HG03432 (cell line): Measurements from ENCODE around the gene EBI3.
"Not testable (repeated sequence)": the region's sequence is repeated elsewhere in the genome, so short reads cannot be mapped to it uniquely, and the experiment has no call there.

Source experiments
- ATAC-seq: cut with Tn5 transposase; IDR thresholded peaks from one replicate; pipeline ENCODE4 v1.9.1; 2021; ENCODE audit warnings: mild to moderate bottlenecking, moderate library complexity; ENCODE audit not compliant: unreplicated experiment

Gene EBI3

DNA sequence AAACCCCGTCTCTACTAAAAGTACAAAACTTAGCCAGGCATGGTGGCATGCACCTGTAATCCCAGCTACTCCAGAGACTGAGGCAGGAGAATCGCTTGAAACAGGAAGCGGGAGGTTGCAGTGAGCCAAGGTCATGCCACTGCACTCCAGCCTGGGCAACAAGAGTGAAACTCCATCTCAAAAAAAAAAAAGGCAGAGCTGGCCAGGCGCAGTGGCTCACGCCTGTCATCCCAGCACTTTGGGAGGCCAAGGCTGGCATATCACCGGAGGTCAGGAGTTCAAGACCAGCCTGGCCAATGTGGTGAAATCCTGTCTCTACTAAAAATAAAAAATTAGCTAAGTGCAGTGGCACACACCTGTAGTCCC lies 45.0 kb downstream of the EBI3 start:
- not testable (repeated sequence) for ATAC-seq

GRCh38 chr19:4277191-4277696 lies 47.9 kb downstream of the EBI3 start:
- no peak for ATAC-seq

DNA sequence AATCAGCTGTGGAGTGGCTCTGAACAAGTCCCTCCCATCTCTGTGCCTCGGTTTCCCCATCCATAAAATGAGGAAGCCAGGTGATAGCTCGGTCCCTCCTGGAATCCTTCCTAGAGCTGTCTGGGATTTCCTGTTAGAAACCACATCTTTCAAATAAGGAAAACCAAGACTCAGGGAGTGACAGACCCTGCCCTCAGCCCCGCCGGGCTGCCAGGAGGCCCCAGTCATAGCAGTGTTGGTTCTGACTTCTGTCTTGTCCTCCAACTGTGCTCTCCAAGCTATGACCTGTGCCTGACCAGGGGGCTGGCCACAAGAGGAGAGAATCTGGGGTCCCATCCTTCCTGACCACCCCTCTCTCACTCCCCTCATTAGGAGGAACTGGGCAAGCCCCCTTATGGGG lies 48.7 kb downstream of the EBI3 start:
- no peak for ATAC-seq

- ATAC-seq: no peak
Measured at GRCh38 chr19:4278419-4279266, 49.3 kb downstream of the EBI3 start, which contains the start of gene SHD. TSS of gene SHD (plus strand) at chr19:4279266. CDS start at chr19:4280064, 798 bp downstream.

- no peak for ATAC-seq
Measured at GRCh38 chr19:4279267-4279529, 49.9 kb downstream of the EBI3 start.

DNA sequence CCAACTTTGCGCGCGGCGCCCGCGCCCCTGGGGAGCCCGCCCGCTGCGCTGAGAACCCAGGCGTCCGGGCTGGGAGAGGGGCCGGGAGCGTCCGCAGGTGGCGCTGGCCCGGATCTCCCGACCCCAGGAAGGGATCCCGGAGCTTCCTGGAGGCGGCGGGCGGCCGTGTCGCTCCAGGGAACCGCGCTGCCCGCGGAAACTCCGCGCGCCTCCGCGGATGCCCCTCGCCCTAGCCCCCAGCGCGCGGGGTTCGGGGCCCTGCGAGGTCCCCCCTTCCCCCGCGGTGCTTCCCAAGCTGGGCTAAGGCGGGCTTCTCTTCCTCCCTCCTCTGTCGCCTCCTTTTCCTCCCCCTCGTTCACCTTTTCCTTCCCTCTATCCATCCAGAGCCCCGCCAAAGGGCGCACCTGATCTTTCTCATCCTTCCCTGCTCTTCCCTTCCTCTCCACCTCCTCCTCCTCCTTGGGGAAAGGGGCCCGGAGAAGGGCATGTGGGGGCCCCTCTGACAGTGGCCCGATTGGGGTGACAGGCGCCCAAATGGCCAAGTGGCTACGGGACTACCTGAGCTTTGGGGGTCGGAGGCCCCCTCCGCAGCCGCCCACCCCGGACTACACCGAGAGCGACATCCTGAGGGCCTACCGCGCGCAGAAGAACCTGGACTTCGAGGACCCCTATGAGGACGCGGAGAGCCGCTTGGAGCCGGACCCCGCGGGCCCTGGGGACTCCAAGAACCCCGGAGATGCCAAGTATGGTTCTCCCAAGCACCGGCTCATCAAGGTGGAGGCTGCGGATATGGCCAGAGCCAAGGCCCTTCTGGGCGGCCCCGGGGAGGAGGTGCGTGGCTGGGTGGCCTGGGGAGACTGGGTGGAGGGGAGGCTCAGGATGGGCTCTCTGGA lies 50.5 kb downstream of the EBI3 start:
- no peak for ATAC-seq

DNA sequence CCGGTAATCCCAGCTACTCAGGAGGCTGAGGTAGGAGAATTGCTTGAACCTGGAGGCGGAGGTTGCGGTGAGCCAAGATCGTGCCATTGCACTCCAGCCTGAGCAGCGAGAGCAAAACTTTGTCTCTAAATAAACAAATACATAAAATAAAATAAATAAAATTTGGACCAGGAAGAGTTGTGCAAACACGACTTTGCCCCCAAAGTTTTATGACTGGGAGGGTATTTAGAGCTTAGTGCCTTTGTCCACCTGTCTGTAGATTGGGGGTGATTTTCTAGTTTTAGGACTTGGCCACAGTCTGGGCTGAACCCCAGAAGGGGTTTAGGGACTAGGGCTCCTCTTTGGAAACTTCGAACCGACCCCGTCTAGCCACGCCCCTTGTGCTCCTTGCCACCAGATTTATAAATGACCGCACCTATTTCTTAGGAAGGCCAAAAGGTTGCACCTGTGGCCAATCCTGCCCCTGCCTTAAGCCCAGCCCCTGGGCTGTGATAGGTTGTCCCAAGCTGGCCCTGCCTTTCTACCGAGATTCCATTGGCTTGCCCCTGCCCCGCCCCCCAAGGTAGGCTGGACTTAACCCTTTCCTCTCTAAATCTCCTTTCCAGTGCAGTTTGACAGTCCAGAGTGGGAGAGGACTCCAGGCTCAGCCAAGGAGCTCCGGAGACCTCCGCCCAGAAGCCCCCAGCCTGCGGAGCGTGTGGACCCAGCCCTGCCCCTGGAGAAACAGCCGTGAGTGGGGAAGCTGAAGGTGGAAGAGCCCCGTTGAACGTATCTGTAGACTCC lies 55.0 kb downstream of the EBI3 start:
- no peak for ATAC-seq

DNA sequence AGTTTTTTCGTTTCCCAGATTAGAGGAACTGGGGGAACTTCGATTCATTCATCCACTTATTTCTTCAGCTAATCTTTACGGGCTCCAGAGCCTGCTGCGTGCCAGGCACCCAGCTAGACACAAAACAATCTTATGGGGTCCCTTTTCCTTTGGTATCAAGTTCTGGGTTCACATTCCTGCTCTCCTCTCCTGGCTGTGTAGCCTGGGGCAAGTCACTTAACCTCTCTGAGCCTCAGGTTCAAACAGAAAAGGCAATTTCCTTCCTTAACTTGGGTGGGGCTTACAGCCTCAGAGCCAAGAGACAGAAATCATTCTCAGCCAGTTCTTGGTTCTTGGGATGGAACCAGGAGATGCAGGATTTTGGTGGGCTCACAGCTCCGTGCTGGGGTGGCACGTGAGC lies 55.7 kb downstream of the EBI3 start:
- ATAC-seq: no peak

DNA sequence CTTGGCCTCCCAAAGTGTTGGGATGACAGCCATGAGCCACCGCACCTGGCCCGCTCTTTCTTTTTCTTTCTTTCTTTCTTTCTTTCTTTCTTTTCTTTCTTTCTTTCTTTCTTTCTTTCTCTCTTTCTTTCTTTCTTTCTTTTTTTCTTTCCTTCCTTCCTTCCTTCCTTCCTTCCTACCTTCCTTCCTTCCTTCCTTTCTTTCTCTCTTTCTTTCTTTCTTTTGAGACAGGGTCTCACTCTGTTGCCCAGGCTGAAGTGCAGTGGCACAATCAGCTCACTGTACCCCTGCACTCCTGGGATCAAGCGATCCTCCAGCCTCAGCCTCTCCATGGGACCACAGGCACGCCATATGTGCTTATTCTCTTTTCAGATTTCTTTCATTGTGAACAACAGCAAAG lies 56.8 kb downstream of the EBI3 start:
- ATAC-seq: not testable (repeated sequence)
